Activated CD4-positive, alpha-beta T cell treated with anti-CD3 and anti-CD28 coated beads for 48 hours (primary cell): Measurements from ENCODE around the gene IFNB1.

Source experiments
- DNase-seq: peaks from one replicate; pipeline ENCODE4 v3.0.0-alpha.2; 2020

IFNB1 gene

GRCh38 chr9:21077781-21078180 is at the start of gene IFNB1:
Gene IFNB1 (minus strand): TSS chr9:21077942. CDS start chr9:21077869, 73 bp downstream.
- no peak for DNase-seq

- DNase-seq: no peak
Measured at GRCh38 chr9:21121595-21122251, 44.0 kb upstream of the IFNB1 start.

- DNase-seq: no peak
Measured at GRCh38 chr9:21121079-21121478, 43.3 kb upstream of the IFNB1 start.

GRCh38 chr9:21119093-21119770 is 41.5 kb upstream of the IFNB1 start:
- no peak for DNase-seq

GRCh38 chr9:21114311-21114710 is 36.6 kb upstream of the IFNB1 start:
- no peak for DNase-seq

GRCh38 chr9:21110708-21111576 is 33.2 kb upstream of the IFNB1 start:
- DNase-seq: no peak

- DNase-seq: no peak
Measured at GRCh38 chr9:21104787-21105186, 27.0 kb upstream of the IFNB1 start.

- DNase-seq: no peak
Measured at GRCh38 chr9:21102305-21102704, 24.6 kb upstream of the IFNB1 start.

- DNase-seq: no peak
Measured at GRCh38 chr9:21097817-21098216, 20.1 kb upstream of the IFNB1 start.

GRCh38 chr9:21096901-21097255 is 19.1 kb upstream of the IFNB1 start:
- DNase-seq: no peak

GRCh38 chr9:21096172-21096900 is 18.6 kb upstream of the IFNB1 start:
- peak; percentile 44 for DNase-seq

- DNase-seq: no peak
Measured at GRCh38 chr9:21095561-21095960, 17.8 kb upstream of the IFNB1 start.

- DNase-seq: no peak
Measured at GRCh38 chr9:21086538-21086937, 8.8 kb upstream of the IFNB1 start.

- no peak for DNase-seq
Measured at GRCh38 chr9:21085005-21085404, 7.3 kb upstream of the IFNB1 start.

- DNase-seq: no peak
Measured at GRCh38 chr9:21084242-21084850, 6.6 kb upstream of the IFNB1 start.

GRCh38 chr9:21082671-21083070 is 4.9 kb upstream of the IFNB1 start:
- DNase-seq: no peak

- no peak for DNase-seq
Measured at GRCh38 chr9:21081999-21082398, 4.3 kb upstream of the IFNB1 start.

- no peak for DNase-seq
Measured at GRCh38 chr9:21081451-21081850, 3.7 kb upstream of the IFNB1 start.

GRCh38 chr9:21080793-21081192 is 3.1 kb upstream of the IFNB1 start:
- no peak for DNase-seq

- DNase-seq: no peak
Measured at GRCh38 chr9:21078702-21079101, 960 bp upstream of the IFNB1 start.

GRCh38 chr9:21075484-21075883 is 2.3 kb downstream of the IFNB1 start:
- no peak for DNase-seq

- no peak for DNase-seq
Measured at GRCh38 chr9:21070906-21071305, 6.8 kb downstream of the IFNB1 start.

GRCh38 chr9:21070171-21070571 is 7.6 kb downstream of the IFNB1 start:
- no peak for DNase-seq
